ENCODE measurements around the gene CYP11A1. TPM values are rescaled to one million over a fixed set of nuclear protein-coding genes. Genes with fewer than 3 reads are reported as not detected.

CYP11A1 gene
- total RNA-seq, 1 donor from 2014 or later = 2.0 TPM

DNA sequence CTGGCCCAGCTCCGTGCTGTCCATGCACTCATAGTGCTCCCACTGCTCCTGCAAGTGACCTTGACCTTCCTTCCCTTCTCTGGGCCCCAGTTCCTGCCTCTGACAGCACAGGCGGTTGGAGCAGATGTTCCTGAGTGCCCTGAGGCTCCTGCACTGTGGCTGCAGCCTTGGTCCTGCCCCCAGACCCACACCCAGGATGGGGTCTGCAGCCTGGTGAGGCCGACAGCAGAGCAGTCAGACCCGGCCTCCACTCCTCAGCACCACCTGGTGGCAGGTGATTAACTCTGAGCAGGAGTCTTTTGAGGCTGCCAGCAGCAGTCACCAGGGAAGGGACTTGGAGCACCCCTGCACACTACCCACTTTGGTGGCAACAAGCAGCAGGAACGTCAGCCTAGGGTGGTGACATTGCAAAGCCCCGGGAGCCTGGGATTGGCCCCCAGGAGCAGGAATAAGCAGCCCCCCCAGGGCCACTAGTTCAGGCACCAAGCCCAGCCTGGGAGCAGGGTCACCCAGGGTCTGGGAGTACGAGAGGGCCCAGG, 64.6 kb downstream of the CYP11A1 start:
- TF ChIP-seq, protein P1, sequence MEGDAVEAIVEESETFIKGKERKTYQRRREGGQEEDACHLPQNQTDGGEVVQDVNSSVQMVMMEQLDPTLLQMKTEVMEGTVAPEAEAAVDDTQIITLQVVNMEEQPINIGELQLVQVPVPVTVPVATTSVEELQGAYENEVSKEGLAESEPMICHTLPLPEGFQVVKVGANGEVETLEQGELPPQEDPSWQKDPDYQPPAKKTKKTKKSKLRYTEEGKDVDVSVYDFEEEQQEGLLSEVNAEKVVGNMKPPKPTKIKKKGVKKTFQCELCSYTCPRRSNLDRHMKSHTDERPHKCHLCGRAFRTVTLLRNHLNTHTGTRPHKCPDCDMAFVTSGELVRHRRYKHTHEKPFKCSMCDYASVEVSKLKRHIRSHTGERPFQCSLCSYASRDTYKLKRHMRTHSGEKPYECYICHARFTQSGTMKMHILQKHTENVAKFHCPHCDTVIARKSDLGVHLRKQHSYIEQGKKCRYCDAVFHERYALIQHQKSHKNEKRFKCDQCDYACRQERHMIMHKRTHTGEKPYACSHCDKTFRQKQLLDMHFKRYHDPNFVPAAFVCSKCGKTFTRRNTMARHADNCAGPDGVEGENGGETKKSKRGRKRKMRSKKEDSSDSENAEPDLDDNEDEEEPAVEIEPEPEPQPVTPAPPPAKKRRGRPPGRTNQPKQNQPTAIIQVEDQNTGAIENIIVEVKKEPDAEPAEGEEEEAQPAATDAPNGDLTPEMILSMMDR (IDR thresholded peaks at IDR 0.05; ENCODE audit: insufficient read depth, low read length, poor library complexity, severe bottlenecking) = peak; percentile 70
- Histone ChIP-seq H3K27me3 (ENCODE audit: control insufficient read depth, insufficient read depth, low read length) (peaks cover 72% of the 10 kb centered on the region), H3K36me3 (ENCODE audit: control insufficient read depth, insufficient read depth, low read length) (no peaks in the 10 kb centered on the region), H3K4me3 (ENCODE audit: low read depth, low read length) (no peak overlapping the region)
- no peak for DNase-seq (ENCODE audit: low read depth)

DNA sequence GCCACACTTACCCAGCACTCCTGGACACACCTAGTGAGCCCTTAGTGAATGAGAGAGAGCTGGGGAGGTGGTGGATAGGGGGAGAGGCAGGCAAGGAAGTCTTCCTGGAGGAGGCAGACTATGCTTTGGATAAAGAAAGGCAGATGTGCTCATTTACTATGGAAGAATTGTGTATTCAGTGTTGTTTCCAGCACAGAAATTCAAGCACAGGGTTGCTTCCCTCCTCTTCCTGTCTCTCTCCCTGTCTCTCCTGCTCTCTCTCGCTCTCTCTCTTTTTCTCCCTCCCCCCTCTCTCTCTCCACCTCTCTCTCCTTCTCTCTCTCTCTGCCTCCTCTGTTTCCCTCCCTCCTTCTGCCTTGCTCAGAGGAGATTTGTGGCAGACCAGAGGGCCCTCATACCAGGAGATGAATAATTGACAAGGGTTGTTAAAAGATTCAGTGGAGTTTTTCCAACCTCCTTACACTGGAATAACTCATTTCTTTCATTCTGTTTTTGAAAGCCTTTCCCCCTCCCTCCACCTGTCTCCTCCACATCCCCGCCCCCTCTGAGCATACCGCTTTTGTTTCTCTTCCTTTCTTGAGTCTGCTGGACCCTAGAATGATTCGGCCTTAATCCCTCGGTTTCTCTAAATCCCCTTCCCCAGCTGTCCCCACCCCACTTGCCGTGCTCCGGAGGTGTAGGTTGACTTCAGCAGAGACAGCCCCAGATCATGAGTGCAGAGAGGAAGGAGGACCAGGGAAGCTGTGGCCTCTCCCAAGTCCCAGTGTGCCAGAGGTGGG, 65.7 kb downstream of the CYP11A1 start:
- peaks cover 69% of the 10 kb centered on the region for H3K27me3 ChIP-seq (ENCODE audit: control insufficient read depth, insufficient read depth, low read length)
- DNase-seq (ENCODE audit: low read depth) = no peak
- no peak overlapping the region for H3K4me3 ChIP-seq (ENCODE audit: low read depth, low read length)
- H3K36me3 ChIP-seq (ENCODE audit: control insufficient read depth, insufficient read depth, low read length) = no peaks in the 10 kb centered on the region
- TF ChIP-seq, protein P1 (IDR thresholded peaks at IDR 0.05; ENCODE audit: insufficient read depth, low read length, poor library complexity, severe bottlenecking) = no peak

DNA sequence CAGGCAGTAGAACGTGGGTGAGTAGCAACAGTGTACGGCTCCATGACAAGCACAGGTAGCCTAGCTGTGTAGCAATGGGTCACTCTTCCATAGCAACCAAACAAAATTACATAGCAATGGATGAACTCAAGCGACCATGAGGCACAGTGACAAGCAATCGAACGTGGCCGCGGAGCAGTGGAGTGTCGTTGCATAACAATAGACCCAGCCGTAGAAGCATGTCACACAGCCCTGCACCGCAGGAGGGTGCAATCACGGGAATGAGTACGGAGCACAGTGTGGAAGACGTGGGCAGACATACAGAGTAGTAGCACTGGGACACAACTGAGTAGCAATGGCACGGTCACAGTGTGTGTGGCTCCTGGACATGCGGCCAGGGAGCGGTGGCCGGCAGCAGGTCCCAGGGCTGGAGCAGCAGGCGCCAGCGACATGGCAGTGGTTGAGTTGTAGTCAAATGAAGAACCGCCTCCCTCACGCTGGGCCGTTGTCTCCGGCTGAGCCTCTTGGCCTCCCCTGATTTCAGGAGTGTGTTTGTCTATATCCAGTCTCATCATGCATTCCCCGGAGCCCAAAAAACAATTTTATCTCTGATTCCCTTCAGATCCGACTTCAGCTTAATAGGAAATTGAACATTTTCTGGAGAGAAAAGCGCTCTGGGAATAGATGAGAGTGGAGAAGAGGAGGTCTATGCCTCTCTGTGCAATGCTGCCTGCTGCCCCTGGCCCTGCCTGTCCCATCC, 67.2 kb downstream of the CYP11A1 start:
- Histone ChIP-seq H3K27me3 (ENCODE audit: control insufficient read depth, insufficient read depth, low read length) (peaks cover 63% of the 10 kb centered on the region), H3K4me3 (ENCODE audit: low read depth, low read length) (no peak overlapping the region), H3K36me3 (ENCODE audit: control insufficient read depth, insufficient read depth, low read length) (no peaks in the 10 kb centered on the region)
- no peak for DNase-seq (ENCODE audit: low read depth)
- TF ChIP-seq, protein P1 (IDR thresholded peaks at IDR 0.05; ENCODE audit: insufficient read depth, low read length, poor library complexity, severe bottlenecking) = no peak

DNA sequence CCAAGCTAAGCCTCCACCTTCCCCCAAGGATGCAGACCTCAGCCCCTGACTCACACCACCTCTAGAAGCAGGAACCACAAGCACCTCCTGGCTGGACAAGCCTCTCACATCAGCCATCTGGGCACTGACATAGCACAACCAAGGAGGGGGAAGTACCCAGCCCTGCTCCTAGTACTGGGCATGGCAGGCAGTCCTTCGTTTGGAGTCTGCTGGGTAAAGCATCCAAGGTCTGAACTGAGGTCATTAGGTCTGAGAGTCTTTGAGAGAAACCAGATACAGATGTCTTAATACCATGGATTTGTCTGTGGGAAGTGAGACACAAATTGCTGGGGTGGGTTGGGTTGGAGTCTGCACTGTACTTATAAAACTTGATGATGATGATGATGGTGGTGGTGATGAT, 69.6 kb downstream of the CYP11A1 start:
- peaks cover 48% of the 10 kb centered on the region for H3K27me3 ChIP-seq (ENCODE audit: control insufficient read depth, insufficient read depth, low read length)
- H3K4me3 ChIP-seq (ENCODE audit: low read depth, low read length) = no peak overlapping the region
- TF ChIP-seq, protein P1 (IDR thresholded peaks at IDR 0.05; ENCODE audit: insufficient read depth, low read length, poor library complexity, severe bottlenecking) = no peak
- H3K36me3 ChIP-seq (ENCODE audit: control insufficient read depth, insufficient read depth, low read length) = no peaks in the 10 kb centered on the region
- no peak for DNase-seq (ENCODE audit: low read depth)

DNA sequence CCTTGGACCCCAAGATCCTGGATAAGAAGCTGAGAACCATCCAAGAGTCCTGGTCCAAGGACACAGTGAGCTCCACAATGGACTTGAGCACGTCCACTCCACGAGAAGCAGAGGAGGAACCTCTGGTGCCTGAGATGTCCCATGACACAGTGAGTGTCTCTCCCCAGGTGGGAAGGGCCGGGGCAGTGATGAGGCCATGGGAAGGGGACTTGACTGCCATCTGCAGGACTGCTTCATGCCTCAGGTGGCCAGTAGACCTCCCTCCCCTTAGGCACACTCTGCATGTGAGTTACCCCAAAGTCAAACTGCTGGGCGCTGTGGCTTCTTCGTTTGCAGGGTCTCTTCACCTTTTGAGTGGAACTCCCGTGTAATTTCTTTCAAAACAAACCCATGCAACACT, 71.6 kb downstream of the CYP11A1 start:
- Histone ChIP-seq H3K27me3 (ENCODE audit: control insufficient read depth, insufficient read depth, low read length) (peaks cover 35% of the 10 kb centered on the region), H3K4me3 (ENCODE audit: low read depth, low read length) (no peak overlapping the region), H3K36me3 (ENCODE audit: control insufficient read depth, insufficient read depth, low read length) (no peaks in the 10 kb centered on the region)
- no peak for DNase-seq (ENCODE audit: low read depth)
- TF ChIP-seq, protein P1 (IDR thresholded peaks at IDR 0.05; ENCODE audit: insufficient read depth, low read length, poor library complexity, severe bottlenecking) = no peak
